OCI-LY3 (cell line): ENCODE results near the gene TUNAR.

Experiments used
- EZH2phosphoT487 ChIP-seq: fragments of 200-600 bp; shearing (Covaris generic); IDR thresholded peaks from 2 replicates; pipeline ENCODE4 v1.6.1; 2018; ENCODE audit warnings: antibody characterized with exemption, mixed run types, low read depth
- TF ChIP-seq, protein P1 (sequence below): fragments of 200-600, 300-600 bp; sonication (generic); IDR thresholded peaks from 2 replicates; pipeline ENCODE4 v1.5.1; 2014; ENCODE audit warnings: antibody characterized with exemption, low read length, low read depth

DNA sequence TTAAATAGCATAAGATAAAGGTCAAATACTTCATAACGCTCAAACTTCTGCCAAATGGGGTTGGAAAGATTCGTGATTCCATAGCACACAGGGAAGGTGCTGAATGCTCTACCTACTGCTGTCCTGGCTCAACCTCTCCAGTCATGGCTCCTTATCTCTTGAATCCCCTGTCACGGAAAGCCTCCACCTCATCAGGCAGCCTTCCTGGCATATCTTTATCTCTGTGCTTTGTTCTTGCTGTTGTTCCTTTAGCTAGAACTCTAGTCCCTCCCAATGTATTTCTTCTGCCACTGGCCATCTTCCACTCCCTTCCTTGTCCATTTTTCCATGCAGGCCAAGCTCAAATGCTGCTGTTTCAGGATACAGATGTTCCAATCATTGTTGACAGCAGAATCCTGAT, 26.9 kb upstream of the TUNAR start:
- TF ChIP-seq, protein P1, sequence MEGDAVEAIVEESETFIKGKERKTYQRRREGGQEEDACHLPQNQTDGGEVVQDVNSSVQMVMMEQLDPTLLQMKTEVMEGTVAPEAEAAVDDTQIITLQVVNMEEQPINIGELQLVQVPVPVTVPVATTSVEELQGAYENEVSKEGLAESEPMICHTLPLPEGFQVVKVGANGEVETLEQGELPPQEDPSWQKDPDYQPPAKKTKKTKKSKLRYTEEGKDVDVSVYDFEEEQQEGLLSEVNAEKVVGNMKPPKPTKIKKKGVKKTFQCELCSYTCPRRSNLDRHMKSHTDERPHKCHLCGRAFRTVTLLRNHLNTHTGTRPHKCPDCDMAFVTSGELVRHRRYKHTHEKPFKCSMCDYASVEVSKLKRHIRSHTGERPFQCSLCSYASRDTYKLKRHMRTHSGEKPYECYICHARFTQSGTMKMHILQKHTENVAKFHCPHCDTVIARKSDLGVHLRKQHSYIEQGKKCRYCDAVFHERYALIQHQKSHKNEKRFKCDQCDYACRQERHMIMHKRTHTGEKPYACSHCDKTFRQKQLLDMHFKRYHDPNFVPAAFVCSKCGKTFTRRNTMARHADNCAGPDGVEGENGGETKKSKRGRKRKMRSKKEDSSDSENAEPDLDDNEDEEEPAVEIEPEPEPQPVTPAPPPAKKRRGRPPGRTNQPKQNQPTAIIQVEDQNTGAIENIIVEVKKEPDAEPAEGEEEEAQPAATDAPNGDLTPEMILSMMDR, result no peak
- TF ChIP-seq EZH2phosphoT487, result no peak
